HG02938 (cell line): ENCODE measurements around the gene DCN.
A peak's percentile ranks its signal among the peaks of the same experiment; 100 is the strongest.

Source experiments
- ATAC-seq: cut with Tn5 transposase; IDR thresholded peaks from one replicate; pipeline ENCODE4 v1.9.1; 2021; ENCODE audit warnings: mild to moderate bottlenecking, moderate library complexity; ENCODE audit not compliant: unreplicated experiment

The DCN gene

GRCh38 chr12:91104812-91105466 lies 77.7 kb downstream of the DCN start:
- ATAC-seq, result peak; percentile 65

DNA sequence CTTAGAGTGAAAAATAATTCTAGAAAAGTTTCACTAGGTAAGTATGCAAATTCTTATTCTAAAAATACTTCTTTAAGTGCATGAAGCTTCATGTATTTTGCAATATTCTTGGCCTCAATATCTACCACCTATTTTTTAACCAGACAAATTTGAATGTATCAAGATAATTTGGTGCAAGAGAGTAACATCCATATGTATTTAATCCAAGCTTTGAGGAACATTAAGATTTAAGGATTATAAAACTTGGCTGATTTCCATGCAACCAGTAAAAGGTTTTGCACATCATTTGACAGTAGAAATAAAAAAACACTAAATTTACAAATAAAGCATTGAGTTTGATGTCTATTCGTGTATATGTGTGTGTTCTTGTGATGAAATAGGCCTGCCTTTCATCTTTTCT lies 79.0 kb downstream of the DCN start:
- no peak for ATAC-seq

- ATAC-seq, result no peak
Observed at GRCh38 chr12:91103101-91103500, 79.5 kb downstream of the DCN start.

DNA sequence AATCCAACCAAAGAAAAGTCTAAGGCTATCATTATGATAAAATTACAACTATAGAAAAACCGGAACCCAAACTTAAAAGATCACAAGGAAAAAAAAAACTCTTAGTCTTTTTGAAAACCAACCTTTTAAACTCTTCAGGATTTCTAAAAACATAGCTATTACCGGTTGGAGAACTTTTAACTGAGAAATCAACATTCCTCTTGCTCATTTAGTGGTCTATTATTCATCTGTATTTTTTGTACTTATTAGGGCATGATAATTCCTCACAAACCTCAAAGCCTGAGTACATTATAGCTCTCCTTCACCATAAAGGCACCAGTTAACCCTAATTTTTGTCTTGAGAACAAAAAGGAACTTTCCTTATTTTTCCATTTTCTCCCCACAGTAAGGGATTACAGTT lies 81.7 kb downstream of the DCN start:
- no peak for ATAC-seq

DNA sequence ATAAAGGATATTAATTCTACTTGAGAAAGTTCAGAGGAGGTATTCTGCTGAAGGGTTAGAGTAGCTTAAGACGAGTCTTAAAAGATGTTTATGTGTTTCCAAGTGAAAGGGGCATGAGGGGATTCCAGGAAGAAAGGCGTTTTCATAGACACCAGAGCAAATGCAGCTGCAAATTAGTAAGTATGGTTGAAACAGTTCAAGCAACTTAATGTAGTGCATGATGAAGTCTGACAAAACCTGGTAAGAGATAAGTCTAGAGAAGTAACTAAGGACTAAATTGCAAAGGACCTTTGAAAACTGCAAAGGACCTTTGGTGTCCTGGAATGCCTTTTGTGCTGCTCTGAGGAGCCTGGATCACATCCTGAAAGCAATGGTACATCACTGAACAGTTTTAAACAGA lies 82.8 kb downstream of the DCN start:
- ATAC-seq, result no peak

DNA sequence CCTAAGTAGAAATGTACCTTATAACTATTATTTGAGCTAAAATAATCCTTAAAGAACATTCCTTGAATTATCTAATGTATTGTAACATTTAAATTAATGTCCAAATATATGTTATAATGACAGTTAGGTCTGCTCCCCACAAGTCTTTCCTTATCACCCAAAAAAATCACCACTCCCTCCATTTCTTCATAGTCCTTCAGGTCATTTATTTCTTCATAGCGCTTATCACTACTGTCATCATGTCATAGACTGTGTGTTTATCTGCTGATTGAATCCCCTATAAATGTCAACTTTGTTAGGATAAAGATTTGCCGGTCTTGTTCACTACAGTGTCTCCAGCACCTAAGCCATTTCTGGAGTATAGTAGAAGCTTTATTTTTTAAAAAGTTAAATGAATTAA lies 83.3 kb downstream of the DCN start:
- no peak for ATAC-seq

GRCh38 chr12:91098941-91099340 lies 83.7 kb downstream of the DCN start:
- ATAC-seq, result no peak

DNA sequence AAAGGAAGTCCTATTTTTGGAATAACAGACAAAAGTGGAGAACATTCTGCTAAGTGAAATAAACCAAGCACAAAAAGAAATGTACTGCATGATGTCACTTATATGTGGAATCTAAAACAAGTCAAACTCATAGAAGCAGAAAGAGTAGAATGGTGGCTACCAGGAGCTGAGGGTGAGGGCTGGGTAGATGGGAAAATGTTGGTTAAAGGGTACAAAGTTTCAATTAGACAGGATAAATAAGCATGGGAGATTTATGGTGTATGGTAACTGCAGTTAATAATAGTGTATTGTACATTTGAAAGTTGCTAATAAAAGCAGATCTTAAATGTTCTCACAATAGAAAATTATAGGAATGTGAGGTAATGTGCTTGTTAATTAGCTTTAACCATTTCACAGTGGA lies 84.2 kb downstream of the DCN start:
- no peak for ATAC-seq

GRCh38 chr12:91094957-91095356 lies 87.7 kb downstream of the DCN start:
- ATAC-seq, result no peak

DNA sequence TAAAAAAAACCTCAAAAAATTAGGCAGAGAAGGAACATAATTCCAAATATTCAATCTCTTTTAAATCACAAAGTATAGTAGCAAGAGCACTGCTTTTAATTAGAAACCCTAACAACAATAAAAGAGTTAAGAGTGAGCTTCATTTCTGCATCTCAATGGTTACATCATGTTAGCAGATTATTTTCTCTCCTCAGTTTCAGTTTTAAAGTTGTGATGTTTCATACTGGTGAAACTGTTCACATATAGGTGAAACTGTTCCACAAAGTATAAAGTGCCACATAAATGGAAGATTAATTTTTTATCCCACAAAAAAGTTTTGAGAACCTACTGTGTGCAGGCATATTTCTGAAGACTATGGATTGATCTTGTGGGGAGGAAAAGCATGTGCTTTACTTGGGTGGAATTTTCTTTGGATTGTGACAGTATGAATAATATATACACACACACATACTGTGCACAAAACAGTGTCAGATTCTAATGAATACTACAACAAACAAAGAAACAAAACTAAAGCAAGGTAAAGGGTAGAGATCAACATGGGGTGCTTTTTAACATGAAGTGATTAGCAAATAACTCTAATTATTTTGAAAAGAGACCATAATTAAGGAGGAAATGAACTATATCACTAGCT lies 88.5 kb downstream of the DCN start:
- ATAC-seq, result no peak

DNA sequence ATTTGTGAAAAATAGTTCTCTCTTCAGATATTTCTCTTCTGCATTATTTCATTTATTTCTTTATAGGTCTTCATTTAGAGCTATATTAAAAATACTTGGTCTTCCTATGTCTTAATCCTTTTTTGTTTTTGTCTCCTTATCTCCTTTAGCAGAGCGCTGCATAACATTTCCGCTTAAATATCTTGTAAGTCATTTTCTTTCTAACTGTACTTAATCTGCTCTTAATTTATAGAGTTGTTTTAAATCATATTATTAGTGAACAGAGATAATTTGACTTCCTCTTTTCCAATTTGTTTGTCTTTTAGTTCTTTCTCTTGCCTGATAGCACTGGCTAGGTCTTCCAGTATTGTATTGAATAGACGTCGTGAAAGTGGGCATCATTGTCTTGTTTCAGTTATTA lies 89.3 kb downstream of the DCN start:
- no peak for ATAC-seq

- no peak for ATAC-seq
Observed at GRCh38 chr12:91091916-91092715, 90.5 kb downstream of the DCN start.
